Stimulated activated naive B cell treated with anti-CD40 and anti-IgM and Interleukin-4, amounts not matched to agents 10 μg/mL and 1 μg/mL and 100 μg/mL, for 72 hours (primary cell): ENCODE data around the gene GRIK5.

Experiments used
- ATAC-seq, 2 donors: fragments of 150-1000 bp; cut with Tn5 transposase; replicated peaks; 2 replicates each; pipeline ENCODE4 v1.10.0; 2021; ENCODE audit warnings: moderate library complexity in 1 of 2
- DNase-seq: peaks from one replicate; pipeline ENCODE4 v3.0.0; 2021
- H3K27ac Mint-ChIP-seq: one replicate; pipeline ENCODE4 v1.8.0; 2022; ENCODE audit warnings: mild to moderate bottlenecking, mixed read lengths
- H3K27me3 Mint-ChIP-seq, 2 donors: one replicate each; pipeline ENCODE4 v1.8.0; 2022; ENCODE audit warnings: mixed read lengths in 2 of 2
- H3K36me3 Mint-ChIP-seq, 2 donors: one replicate each; pipeline ENCODE4 v1.8.0; 2022; ENCODE audit warnings: mixed read lengths in 2 of 2, mild to moderate bottlenecking in 1 of 2
- H3K4me1 Mint-ChIP-seq, 2 donors: one replicate each; pipeline ENCODE4 v1.8.0; 2022; ENCODE audit warnings: mixed read lengths in 2 of 2, mild to moderate bottlenecking in 1 of 2
- H3K4me3 Mint-ChIP-seq, 2 donors: one replicate each; pipeline ENCODE4 v1.8.0; 2022; ENCODE audit warnings: mild to moderate bottlenecking in 2 of 2, mixed read lengths in 2 of 2, moderate library complexity in 1 of 2
- H3K9me3 Mint-ChIP-seq, 2 donors: one replicate each; pipeline ENCODE4 v1.8.0; 2022; ENCODE audit warnings: mixed read lengths in 2 of 2, mild to moderate bottlenecking in 1 of 2

GRIK5 gene

GRCh38 chr19:42069619-42070351 lies at the start of gene GRIK5:
Gene GRIK5, minus strand, starts transcription at chr19:42070206. Its CDS starts 4,436 bp downstream, at chr19:42065770.
- H3K27ac Mint-ChIP-seq: no peak within 1 kb of the TSS
- peak; percentile 32 to 36 for ATAC-seq
- peaks cover 12 to 15% of the 10 kb centered on the region in 2 donors for H3K27me3 Mint-ChIP-seq
- no peak for DNase-seq
- peak within 1 kb of the TSS in 1 of 2 donors; percentile 16 for H3K4me3 Mint-ChIP-seq
- H3K4me1 Mint-ChIP-seq: peaks cover under 1 to 1% of the 10 kb centered on the region in 2 donors
- no peaks in the 10 kb centered on the region for H3K9me3 Mint-ChIP-seq
- no peaks in the 10 kb centered on the region for H3K36me3 Mint-ChIP-seq

GRCh38 chr19:42117076-42117475 lies 47.1 kb upstream of the GRIK5 start:
- no peaks in the 10 kb centered on the region for H3K27me3 Mint-ChIP-seq
- ATAC-seq: no peak
- H3K9me3 Mint-ChIP-seq: no peaks in the 10 kb centered on the region
- H3K4me1 Mint-ChIP-seq: peaks cover 68 to 88% of the 10 kb centered on the region in 2 donors
- peak overlapping the region; percentile 87 for H3K27ac Mint-ChIP-seq
- peaks cover 57 to 79% of the 10 kb centered on the region in 2 donors for H3K36me3 Mint-ChIP-seq
- H3K4me3 Mint-ChIP-seq: peak overlapping the region in 1 of 2 donors; percentile 22
- DNase-seq: no peak

GRCh38 chr19:42116308-42117075 lies 46.5 kb upstream of the GRIK5 start:
- Mint-ChIP-seq H3K4me3 (no peak overlapping the region), H3K36me3 (peaks cover 56 to 79% of the 10 kb centered on the region in 2 donors), H3K4me1 (peaks cover 67 to 88% of the 10 kb centered on the region in 2 donors), H3K27me3 (no peaks in the 10 kb centered on the region), H3K9me3 (no peaks in the 10 kb centered on the region), H3K27ac (peak overlapping the region; percentile 87)
- ATAC-seq: no peak
- DNase-seq: no peak

GRCh38 chr19:42115705-42116104 lies 45.7 kb upstream of the GRIK5 start:
- Mint-ChIP-seq H3K27me3 (no peaks in the 10 kb centered on the region), H3K4me3 (peak overlapping the region; percentile 2 to 18), H3K36me3 (peaks cover 59 to 79% of the 10 kb centered on the region in 2 donors), H3K4me1 (peaks cover 64 to 88% of the 10 kb centered on the region in 2 donors), H3K27ac (peak overlapping the region; percentile 82), H3K9me3 (no peaks in the 10 kb centered on the region)
- DNase-seq (no peak), ATAC-seq (peak; percentile 20 to 34)

- H3K27me3 Mint-ChIP-seq: no peaks in the 10 kb centered on the region
- H3K27ac Mint-ChIP-seq: peak overlapping the region; percentile 82
- H3K4me1 Mint-ChIP-seq: peaks cover 63 to 90% of the 10 kb centered on the region in 2 donors
- H3K9me3 Mint-ChIP-seq: no peaks in the 10 kb centered on the region
- peak overlapping the region in 1 of 2 donors; percentile 50 for H3K4me3 Mint-ChIP-seq
- ATAC-seq: no peak
- H3K36me3 Mint-ChIP-seq: peaks cover 61 to 80% of the 10 kb centered on the region in 2 donors
- DNase-seq: no peak
Measured at GRCh38 chr19:42115219-42115618, 45.2 kb upstream of the GRIK5 start.

- no peaks in the 10 kb centered on the region for H3K9me3 Mint-ChIP-seq
- peak overlapping the region; percentile 93 for H3K27ac Mint-ChIP-seq
- H3K36me3 Mint-ChIP-seq: peaks cover 57 to 75% of the 10 kb centered on the region in 2 donors
- no peaks in the 10 kb centered on the region for H3K27me3 Mint-ChIP-seq
- peak; percentile 82 to 84 for ATAC-seq
- H3K4me1 Mint-ChIP-seq: peaks cover 63 to 94% of the 10 kb centered on the region in 2 donors
- H3K4me3 Mint-ChIP-seq: peak overlapping the region; percentile 73
- DNase-seq: peak; percentile 48
Measured at GRCh38 chr19:42114412-42114811, 44.4 kb upstream of the GRIK5 start.

- Mint-ChIP-seq H3K36me3 (peaks cover 54 to 72% of the 10 kb centered on the region in 2 donors), H3K27ac (peak overlapping the region; percentile 93), H3K27me3 (no peaks in the 10 kb centered on the region), H3K4me3 (peak overlapping the region; percentile 73), H3K9me3 (no peaks in the 10 kb centered on the region), H3K4me1 (peaks cover 65 to 95% of the 10 kb centered on the region in 2 donors)
- ATAC-seq (peak; percentile 87 to 89), DNase-seq (peak; percentile 62)
Measured at GRCh38 chr19:42113641-42114348, 43.8 kb upstream of the GRIK5 start.

GRCh38 chr19:42111811-42112210 lies 41.8 kb upstream of the GRIK5 start:
- Mint-ChIP-seq H3K4me3 (no peak overlapping the region), H3K36me3 (peaks cover 51 to 66% of the 10 kb centered on the region in 2 donors), H3K27me3 (no peaks in the 10 kb centered on the region), H3K9me3 (no peaks in the 10 kb centered on the region), H3K27ac (peak overlapping the region; percentile 88), H3K4me1 (peaks cover 61 to 88% of the 10 kb centered on the region in 2 donors)
- DNase-seq: no peak
- no peak for ATAC-seq

- Mint-ChIP-seq H3K4me3 (peak overlapping the region in 1 of 2 donors; percentile 8), H3K4me1 (peaks cover 58 to 88% of the 10 kb centered on the region in 2 donors), H3K27ac (peak overlapping the region; percentile 88), H3K27me3 (no peaks in the 10 kb centered on the region), H3K36me3 (peaks cover 50 to 65% of the 10 kb centered on the region in 2 donors), H3K9me3 (no peaks in the 10 kb centered on the region)
- DNase-seq: no peak
- no peak for ATAC-seq
Measured at GRCh38 chr19:42111384-42111783, 41.4 kb upstream of the GRIK5 start.

- Mint-ChIP-seq H3K27me3 (no peaks in the 10 kb centered on the region), H3K4me3 (no peak overlapping the region), H3K9me3 (no peaks in the 10 kb centered on the region), H3K27ac (peak overlapping the region; percentile 75), H3K36me3 (peaks cover 49 to 64% of the 10 kb centered on the region in 2 donors), H3K4me1 (peaks cover 57 to 88% of the 10 kb centered on the region in 2 donors)
- ATAC-seq (no peak), DNase-seq (no peak)
Measured at GRCh38 chr19:42110658-42111057, 40.7 kb upstream of the GRIK5 start.

- no peaks in the 10 kb centered on the region for H3K27me3 Mint-ChIP-seq
- ATAC-seq (no peak), DNase-seq (no peak)
- no peaks in the 10 kb centered on the region for H3K9me3 Mint-ChIP-seq
- peaks cover 58 to 88% of the 10 kb centered on the region in 2 donors for H3K4me1 Mint-ChIP-seq
- peak overlapping the region; percentile 57 for H3K27ac Mint-ChIP-seq
- H3K4me3 Mint-ChIP-seq: no peak overlapping the region
- H3K36me3 Mint-ChIP-seq: peaks cover 49 to 64% of the 10 kb centered on the region in 2 donors
Measured at GRCh38 chr19:42109896-42110295, 39.9 kb upstream of the GRIK5 start.

GRCh38 chr19:42108527-42109389 lies 38.8 kb upstream of the GRIK5 start:
- Mint-ChIP-seq H3K4me1 (peaks cover 51 to 81% of the 10 kb centered on the region in 2 donors), H3K27ac (peak overlapping the region; percentile 80), H3K4me3 (no peak overlapping the region), H3K36me3 (peaks cover 47 to 66% of the 10 kb centered on the region in 2 donors), H3K27me3 (no peaks in the 10 kb centered on the region), H3K9me3 (no peaks in the 10 kb centered on the region)
- DNase-seq (peak; percentile 75), ATAC-seq (peak; percentile 93 to 95)

GRCh38 chr19:42105368-42105767 lies 35.4 kb upstream of the GRIK5 start:
- Mint-ChIP-seq H3K27me3 (no peaks in the 10 kb centered on the region), H3K4me1 (peaks cover 37 to 60% of the 10 kb centered on the region in 2 donors), H3K4me3 (no peak overlapping the region), H3K36me3 (peaks cover 37 to 55% of the 10 kb centered on the region in 2 donors), H3K9me3 (no peaks in the 10 kb centered on the region), H3K27ac (peak overlapping the region; percentile 88)
- DNase-seq: no peak
- ATAC-seq: no peak
